GM13976 (cell line): Measurements from ENCODE around the gene CACYBP.

Source experiments
- DNase-seq: peaks from one replicate; pipeline ENCODE4 v3.0.0; 2012; ENCODE audit warnings: low spot score
- in situ Hi-C: fragments of 300-500 bp; cut with MboI; formaldehyde crosslinking; loops from one replicate; pipeline ENCODE4 v1.12.0; 2022; ENCODE audit warnings: low sequenced_read_pairs, mixed read lengths, inconsistent platforms; ENCODE audit not compliant: unreplicated experiment
- TF ChIP-seq, protein P1 (sequence below): IDR thresholded peaks from 2 replicates; pipeline ENCODE4 v1.5.1; 2012; ENCODE audit warnings: borderline replicate concordance, mild to moderate bottlenecking; ENCODE audit not compliant: insufficient read depth; ENCODE audit errors: extremely low read depth, missing control alignments, control extremely low read depth

Gene CACYBP

DNA sequence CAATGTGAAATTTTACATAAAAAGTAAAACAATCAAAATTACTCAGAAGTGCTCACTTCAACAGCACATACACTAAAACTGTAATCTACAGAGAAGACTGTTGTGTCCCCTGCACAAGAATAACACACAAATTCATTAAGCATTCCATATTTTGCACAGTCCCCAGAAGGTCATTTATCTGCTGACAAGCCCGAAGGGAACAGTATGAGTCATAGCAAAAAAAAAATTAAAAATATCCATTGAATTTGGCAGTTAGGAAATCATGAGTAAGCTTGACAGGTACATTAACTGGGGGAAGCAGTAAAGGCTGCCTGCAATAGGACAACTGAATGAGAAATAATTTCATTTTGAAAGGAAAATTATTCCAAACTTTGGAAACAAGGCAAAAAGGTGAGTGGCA is 3.3 kb upstream of the CACYBP start:
- in situ Hi-C loops, result loop anchor here (10.0 kb wide), 1 partner anchor 742 kb away; no protein-coding TSS in a partner anchor
- TF ChIP-seq, protein P1, sequence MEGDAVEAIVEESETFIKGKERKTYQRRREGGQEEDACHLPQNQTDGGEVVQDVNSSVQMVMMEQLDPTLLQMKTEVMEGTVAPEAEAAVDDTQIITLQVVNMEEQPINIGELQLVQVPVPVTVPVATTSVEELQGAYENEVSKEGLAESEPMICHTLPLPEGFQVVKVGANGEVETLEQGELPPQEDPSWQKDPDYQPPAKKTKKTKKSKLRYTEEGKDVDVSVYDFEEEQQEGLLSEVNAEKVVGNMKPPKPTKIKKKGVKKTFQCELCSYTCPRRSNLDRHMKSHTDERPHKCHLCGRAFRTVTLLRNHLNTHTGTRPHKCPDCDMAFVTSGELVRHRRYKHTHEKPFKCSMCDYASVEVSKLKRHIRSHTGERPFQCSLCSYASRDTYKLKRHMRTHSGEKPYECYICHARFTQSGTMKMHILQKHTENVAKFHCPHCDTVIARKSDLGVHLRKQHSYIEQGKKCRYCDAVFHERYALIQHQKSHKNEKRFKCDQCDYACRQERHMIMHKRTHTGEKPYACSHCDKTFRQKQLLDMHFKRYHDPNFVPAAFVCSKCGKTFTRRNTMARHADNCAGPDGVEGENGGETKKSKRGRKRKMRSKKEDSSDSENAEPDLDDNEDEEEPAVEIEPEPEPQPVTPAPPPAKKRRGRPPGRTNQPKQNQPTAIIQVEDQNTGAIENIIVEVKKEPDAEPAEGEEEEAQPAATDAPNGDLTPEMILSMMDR, result no peak
- no peak for DNase-seq

DNA sequence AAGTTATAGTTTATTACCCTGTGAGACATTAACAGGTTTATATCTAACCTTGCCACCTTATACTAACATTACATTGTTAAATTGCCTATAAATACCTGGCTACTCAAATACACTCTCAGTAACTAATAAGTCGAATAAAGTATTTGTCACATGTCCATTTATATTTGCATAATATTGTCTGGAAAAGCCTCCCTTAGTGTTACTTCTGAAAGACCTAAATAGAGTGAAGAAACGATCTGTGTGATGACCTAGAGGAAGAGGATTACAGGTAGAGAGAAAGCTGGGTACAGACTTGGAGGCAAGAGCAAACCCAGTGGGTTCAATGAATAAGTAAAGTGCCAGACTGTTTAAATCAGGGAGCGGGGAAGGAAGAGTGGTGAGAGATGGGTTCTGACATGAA is 2.7 kb upstream of the CACYBP start:
- TF ChIP-seq, protein P1, result no peak
- in situ Hi-C loops, result loop anchor here (10.0 kb wide), 1 partner anchor 742 kb away; no protein-coding TSS in a partner anchor

DNA sequence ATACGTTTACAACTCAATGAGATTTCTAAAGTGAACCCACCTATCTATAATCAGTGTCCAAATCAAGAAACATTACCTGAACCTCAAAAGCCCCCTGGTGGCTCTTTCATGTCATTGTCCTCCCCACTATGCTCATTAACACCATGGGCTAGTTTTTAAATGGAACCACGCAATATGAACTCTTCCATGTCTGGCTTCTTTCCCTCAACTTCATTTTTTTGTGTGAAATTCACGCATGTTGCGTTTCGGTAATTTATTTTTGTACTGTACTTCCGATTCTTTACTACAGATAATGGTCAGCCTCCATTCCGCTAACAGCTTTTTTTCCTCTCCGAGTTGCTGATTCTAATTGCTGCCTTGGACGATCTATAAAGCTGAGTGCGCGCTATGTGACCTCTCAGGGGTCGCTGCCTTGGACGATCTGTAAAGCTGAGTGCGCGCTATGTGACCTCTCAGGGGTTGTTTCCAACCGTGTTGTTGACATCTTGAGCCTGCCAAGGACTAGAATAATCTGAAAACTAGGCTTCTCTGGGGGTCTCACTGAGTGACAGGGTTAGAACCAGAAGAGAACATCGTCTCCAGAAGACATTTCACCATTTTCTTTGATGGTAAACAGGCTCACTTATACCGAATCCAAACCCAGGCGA is 1.1 kb upstream of the CACYBP start:
- in situ Hi-C loops, result loop anchor here (10.0 kb wide), 1 partner anchor 744 kb away; no protein-coding TSS in a partner anchor
- DNase-seq, result peak; percentile 57
- TF ChIP-seq, protein P1, result peak; percentile 59

More for the DNA sequence above, 2.7 kb upstream of the CACYBP start:
- no peak for DNase-seq

DNA sequence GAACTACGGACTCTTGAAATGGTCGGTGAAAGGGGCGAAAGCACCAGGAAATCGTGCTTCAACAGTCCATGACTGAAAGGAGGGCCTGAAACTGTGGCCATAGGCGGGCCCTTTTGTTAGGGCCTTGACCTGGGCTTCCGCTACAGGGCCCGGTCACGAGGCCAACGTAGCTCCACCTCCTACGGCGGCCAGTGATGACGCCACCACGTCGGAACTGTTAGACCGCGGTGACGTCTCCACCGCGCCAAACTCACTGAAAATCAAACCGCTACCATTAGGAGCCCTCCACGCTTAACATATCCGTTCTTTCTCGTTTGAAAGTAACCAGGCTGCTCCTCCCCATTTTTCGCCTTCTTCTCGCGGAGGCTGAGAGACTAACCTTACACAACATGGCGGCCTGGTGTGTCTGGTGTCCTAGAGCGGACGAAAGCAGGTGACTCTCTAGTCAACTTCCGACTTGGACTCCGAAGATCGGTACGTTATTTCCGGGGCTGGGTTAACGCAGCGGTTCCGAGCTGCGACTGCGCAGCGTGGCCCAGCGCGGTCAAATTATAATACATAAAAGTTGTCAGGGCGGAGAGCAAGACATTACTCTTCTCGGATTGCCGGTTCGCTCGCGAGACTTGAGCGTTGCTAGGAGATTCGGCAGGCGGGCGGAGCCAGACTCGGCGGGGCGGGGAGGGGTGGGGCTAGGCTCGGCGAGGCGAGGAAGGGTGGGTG is 371 bp upstream of the CACYBP start:
- TF ChIP-seq, protein P1, result no peak
- in situ Hi-C loops, result loop anchor here (10.0 kb wide), 1 partner anchor 745 kb away; no protein-coding TSS in a partner anchor
- peak; percentile 96 for DNase-seq

DNA sequence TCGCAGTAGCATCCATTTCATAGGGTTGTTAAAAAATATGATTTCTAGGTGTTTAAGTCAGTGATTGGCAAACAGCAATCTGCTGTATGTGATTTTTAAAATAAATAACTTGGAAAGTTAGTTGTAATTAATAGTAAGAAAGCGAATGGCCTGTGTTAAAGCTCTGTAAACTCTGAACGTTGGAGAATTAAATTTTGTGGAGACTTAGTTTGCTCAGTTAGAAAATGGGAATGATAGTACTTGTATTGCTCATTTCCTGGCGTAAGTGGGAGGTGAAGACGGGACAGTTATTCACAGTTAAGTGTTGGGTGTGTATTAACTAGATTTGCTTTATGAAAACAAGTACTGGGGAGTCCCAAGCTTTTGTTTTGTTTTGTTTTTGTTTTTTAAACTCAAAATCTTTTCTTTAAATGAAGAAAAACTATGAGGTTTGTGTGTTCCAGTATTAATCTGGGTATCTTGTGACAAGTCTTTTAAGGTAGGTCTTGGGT is 995 bp downstream of the CACYBP start:
- no peak for DNase-seq
- in situ Hi-C loops, result no loop called here
- TF ChIP-seq, protein P1, result no peak

DNA sequence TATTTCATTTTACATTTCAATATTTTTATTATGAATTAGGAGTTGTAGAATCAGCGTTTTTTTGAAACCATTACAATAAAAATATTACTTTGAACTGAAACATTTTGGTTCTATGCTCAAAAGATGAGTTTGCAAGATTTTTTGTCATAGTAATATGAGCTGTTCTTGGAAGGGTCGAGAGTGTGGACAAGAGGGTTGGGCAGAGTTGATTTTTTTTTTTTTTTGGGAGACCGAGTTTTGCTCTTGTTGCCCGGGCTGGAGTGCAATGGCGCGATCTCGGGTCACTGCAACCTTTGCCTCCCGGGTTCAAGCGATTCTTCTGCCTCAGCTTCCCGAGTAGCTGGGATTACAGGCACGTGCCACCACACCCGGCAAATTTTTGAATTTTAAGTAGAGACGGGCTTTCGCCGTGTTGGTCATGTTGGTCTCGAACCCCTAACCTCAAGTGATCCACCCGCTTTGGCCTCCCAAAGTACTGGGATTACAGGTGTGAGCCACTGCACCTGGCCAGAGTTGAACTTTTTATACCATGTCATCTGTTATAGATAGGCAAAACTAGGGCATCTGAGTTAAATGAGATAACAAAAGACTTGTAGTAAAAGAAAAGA is 3.3 kb downstream of the CACYBP start:
- no peak for DNase-seq
- TF ChIP-seq, protein P1, result no peak

More for the DNA sequence above, 3.3 kb downstream of the CACYBP start:
- in situ Hi-C loops, result no loop called here
